Measurements from ENCODE around the gene CIB4. TPM values are rescaled to one million over a fixed set of nuclear protein-coding genes. Genes with fewer than 3 reads are reported as not detected.

The CIB4 gene
- total RNA-seq, 1 donor from 2014 or later: not detected

DNA sequence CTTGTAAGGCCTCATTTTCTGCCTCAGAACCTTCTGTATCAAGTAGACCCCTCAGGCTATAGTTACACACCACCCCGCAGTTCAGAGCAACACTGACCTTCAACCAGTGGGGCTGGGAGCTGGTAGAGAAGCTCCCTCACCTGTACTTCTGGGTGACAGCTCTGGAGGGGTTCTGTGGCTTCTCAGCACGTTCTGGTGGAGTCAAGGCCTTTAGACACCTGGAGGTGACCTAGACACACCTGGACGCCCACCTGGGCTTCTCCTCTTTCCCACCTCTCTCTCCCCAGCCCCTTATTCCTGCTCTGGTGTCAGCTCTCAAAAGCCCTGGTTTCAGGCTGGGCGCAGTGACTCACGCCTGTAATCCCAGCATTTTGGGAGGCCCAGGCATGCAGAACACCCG lies 7.3 kb upstream of the CIB4 start:
- no peak for ATAC-seq (ENCODE audit: low read depth)
- H3K27ac Mint-ChIP-seq: no peak overlapping the region
- ChIA-PET POLR2A (no interaction called here), CTCF (no interaction called here)
- no peak for DNase-seq
- TF ChIP-seq, protein P1, sequence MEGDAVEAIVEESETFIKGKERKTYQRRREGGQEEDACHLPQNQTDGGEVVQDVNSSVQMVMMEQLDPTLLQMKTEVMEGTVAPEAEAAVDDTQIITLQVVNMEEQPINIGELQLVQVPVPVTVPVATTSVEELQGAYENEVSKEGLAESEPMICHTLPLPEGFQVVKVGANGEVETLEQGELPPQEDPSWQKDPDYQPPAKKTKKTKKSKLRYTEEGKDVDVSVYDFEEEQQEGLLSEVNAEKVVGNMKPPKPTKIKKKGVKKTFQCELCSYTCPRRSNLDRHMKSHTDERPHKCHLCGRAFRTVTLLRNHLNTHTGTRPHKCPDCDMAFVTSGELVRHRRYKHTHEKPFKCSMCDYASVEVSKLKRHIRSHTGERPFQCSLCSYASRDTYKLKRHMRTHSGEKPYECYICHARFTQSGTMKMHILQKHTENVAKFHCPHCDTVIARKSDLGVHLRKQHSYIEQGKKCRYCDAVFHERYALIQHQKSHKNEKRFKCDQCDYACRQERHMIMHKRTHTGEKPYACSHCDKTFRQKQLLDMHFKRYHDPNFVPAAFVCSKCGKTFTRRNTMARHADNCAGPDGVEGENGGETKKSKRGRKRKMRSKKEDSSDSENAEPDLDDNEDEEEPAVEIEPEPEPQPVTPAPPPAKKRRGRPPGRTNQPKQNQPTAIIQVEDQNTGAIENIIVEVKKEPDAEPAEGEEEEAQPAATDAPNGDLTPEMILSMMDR (IDR thresholded peaks at IDR 0.05): no peak
- intact Hi-C loops (cut with micrococcal nuclease): no loop called here
- peaks cover 20% of the 10 kb centered on the region for H3K27me3 Mint-ChIP-seq
- H3K4me1 Mint-ChIP-seq: no peaks in the 10 kb centered on the region
- no peaks in the 10 kb centered on the region for H3K36me3 Mint-ChIP-seq (ENCODE audit: low read depth)
- no peak overlapping the region for H3K4me3 Mint-ChIP-seq
- H3K9me3 Mint-ChIP-seq: no peaks in the 10 kb centered on the region

DNA sequence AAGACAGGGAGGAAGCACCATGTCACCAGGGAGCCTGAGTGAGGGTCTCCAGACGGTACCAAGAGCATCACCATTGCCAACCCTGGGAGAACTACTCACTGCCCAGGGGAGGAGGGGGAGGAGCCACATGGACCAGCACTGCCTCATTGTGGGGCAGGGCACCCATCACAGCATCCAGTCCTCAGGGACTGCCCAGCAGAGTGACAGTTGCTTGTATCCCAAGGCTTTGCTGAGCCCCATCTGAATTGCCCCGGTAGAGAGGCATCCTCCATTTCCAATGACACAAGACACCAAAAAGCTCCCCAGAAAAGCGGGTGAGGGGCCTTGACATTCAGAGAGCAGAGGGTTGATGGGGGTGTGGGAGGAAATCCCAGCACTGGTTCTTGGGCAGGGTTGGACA lies 6.8 kb upstream of the CIB4 start:
- TF ChIP-seq, protein P1 (IDR thresholded peaks at IDR 0.05): no peak
- no peak overlapping the region for H3K4me3 Mint-ChIP-seq
- H3K4me1 Mint-ChIP-seq: no peaks in the 10 kb centered on the region
- ATAC-seq (ENCODE audit: low read depth) (no peak), DNase-seq (no peak)
- ChIA-PET CTCF (no interaction called here), POLR2A (no interaction called here)
- H3K9me3 Mint-ChIP-seq: no peaks in the 10 kb centered on the region
- H3K27me3 Mint-ChIP-seq: peaks cover 17% of the 10 kb centered on the region
- no peak overlapping the region for H3K27ac Mint-ChIP-seq
- intact Hi-C loops (cut with micrococcal nuclease): no loop called here
- H3K36me3 Mint-ChIP-seq (ENCODE audit: low read depth): no peaks in the 10 kb centered on the region

DNA sequence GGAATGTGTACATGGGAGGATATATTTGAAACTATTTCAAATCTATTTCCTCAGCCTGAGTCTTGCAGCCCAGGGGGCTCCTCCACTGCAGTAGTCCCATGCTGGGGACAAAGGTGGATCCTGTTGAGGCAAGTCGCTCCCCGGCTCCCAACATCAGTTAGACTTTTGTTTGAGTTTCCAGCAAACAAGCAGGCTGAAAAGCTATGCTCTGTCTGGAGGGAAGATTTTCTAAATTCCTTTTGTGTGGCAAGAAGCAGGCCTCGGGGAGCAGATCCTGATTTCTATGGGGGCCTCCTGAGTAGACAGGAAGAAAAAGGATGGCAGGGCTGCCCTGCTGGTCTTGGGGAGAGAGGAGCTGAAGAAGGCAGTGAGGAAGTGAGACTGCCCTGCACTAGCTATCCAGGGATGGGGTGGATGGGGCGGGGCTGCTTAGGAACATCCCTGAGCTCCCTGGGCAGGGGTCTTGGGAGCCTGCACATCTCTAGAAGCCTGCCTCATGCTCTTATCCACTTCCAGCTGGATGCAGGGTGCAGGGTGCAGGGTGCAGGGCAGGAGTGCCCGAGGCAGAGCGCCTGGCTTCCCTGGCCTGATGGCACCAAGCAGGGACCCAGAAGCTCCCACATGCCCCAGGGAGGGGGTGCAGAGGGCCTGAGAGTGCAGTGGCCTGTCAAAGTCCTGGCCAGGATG lies 6.0 kb upstream of the CIB4 start:
- no peaks in the 10 kb centered on the region for H3K36me3 Mint-ChIP-seq (ENCODE audit: low read depth)
- no peaks in the 10 kb centered on the region for H3K4me1 Mint-ChIP-seq
- no peak overlapping the region for H3K4me3 Mint-ChIP-seq
- intact Hi-C loops (cut with micrococcal nuclease): no loop called here
- TF ChIP-seq, protein P1 (IDR thresholded peaks at IDR 0.05): no peak
- H3K27me3 Mint-ChIP-seq: peaks cover 22% of the 10 kb centered on the region
- ChIA-PET POLR2A (no interaction called here), CTCF (no interaction called here)
- H3K9me3 Mint-ChIP-seq: no peaks in the 10 kb centered on the region
- H3K27ac Mint-ChIP-seq: no peak overlapping the region
- ATAC-seq (ENCODE audit: low read depth): no peak
- no peak for DNase-seq

DNA sequence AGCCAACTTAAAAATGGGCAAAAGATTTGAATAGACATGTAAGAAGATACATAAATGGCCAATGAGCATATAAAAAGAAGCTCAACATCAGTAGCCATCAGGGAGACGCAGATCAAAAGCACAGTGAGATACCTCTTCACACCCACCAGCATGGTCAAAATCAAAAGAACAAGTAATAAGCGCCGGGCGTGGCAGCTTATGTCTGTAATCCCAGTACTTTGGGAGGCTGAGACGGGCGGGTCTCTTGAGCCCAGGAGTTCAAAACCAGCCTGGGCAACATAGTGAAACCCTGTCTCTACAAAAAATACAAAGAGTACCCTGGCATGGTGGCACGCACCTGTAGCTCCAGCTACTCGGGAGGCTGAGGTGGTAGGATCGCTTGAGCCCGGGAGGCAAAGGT lies 4.6 kb upstream of the CIB4 start:
- no peak for ATAC-seq (ENCODE audit: low read depth)
- intact Hi-C loops (cut with micrococcal nuclease): no loop called here
- no peak overlapping the region for H3K4me3 Mint-ChIP-seq
- no peak for DNase-seq
- POLR2A ChIA-PET: no interaction called here
- no peaks in the 10 kb centered on the region for H3K9me3 Mint-ChIP-seq
- H3K27ac Mint-ChIP-seq: no peak overlapping the region
- no peaks in the 10 kb centered on the region for H3K36me3 Mint-ChIP-seq (ENCODE audit: low read depth)
- no peaks in the 10 kb centered on the region for H3K4me1 Mint-ChIP-seq
- CTCF ChIA-PET: no interaction called here
- H3K27me3 Mint-ChIP-seq: peaks cover 31% of the 10 kb centered on the region
- TF ChIP-seq, protein P1 (IDR thresholded peaks at IDR 0.05): no peak

DNA sequence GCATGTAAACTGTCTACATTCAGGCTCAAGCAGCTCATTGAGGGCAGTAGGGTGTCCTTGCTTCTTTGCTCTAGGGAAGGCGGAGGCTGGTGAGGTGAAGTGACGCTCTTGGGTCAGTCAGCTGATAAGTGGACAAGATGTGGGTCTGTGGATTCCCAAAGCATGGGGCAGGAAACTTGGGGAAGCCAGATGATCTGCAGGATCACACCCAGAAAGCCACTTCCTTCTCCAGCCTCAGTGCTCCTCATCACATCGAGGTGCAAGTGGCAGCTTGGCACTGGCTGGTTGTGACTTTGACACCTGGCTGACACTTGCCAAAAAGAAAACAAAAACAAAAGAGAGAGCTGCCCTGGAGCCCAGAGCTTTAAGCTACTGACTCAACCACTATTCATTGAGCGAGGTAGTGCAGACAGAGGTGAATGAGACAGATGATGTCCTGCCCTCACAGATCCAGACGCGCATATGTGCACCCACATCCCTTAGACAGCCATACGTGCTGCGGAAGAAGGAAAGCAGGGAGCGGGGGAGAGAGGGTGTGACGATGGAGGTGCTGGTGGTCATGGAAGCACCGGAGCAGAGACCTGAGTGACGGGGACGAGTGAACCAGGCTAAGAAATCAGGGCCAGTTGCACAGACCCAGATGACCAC lies 3.1 kb upstream of the CIB4 start:
- Mint-ChIP-seq H3K27ac (no peak overlapping the region), H3K4me1 (no peaks in the 10 kb centered on the region), H3K36me3 (ENCODE audit: low read depth) (no peaks in the 10 kb centered on the region), H3K9me3 (no peaks in the 10 kb centered on the region), H3K27me3 (peaks cover 34% of the 10 kb centered on the region), H3K4me3 (no peak overlapping the region)
- DNase-seq (no peak), ATAC-seq (ENCODE audit: low read depth) (no peak)
- TF ChIP-seq, protein P1 (IDR thresholded peaks at IDR 0.05): no peak
- intact Hi-C loops (cut with micrococcal nuclease): no loop called here
- ChIA-PET CTCF (no interaction called here), POLR2A (no interaction called here)

Measured in activated B cell treated with CpG ODN at 0.5 μM for 24 hours (primary cell).